ENCODE measurements around the gene TOPORS.

- no peak for TF ChIP-seq TAF1 (IDR thresholded peaks at IDR 0.05; ENCODE audit: borderline replicate concordance, insufficient read depth, low read length)
- no peak for TF ChIP-seq POLR2AphosphoS5 (IDR thresholded peaks at IDR 0.05; ENCODE audit: low read depth, low read length)
- TF ChIP-seq SIN3A (IDR thresholded peaks at IDR 0.05; ENCODE audit: borderline replicate concordance, insufficient read depth, low read length) = no peak
- no peak for TF ChIP-seq REST (IDR thresholded peaks at IDR 0.05; ENCODE audit: insufficient read depth in 1 of 2, low read depth in 2 of 2, low read length in 2 of 2)
Observed at GRCh38 chr9:32589083-32589723, 36.8 kb upstream of the TOPORS start.

Measured in PFSK-1 (cell line).